A673 (cell line): ENCODE data around the gene RSU1.

Experiments used
- EZH2 ChIP-seq: fragments of 200-600 bp; sonication (generic); IDR thresholded peaks from 2 replicates; pipeline ENCODE4 v1.6.1; 2017; ENCODE audit warnings: borderline replicate concordance, low read depth, mild to moderate bottlenecking, mixed read lengths, antibody characterized with exemption, low read length; ENCODE audit not compliant: poor library complexity, severe bottlenecking
- TF ChIP-seq, protein P1 (sequence below): fragments of 300-800, 200-600 bp; sonication (generic); conservative IDR thresholded peaks from 2 replicates; pipeline ENCODE4 v1.5.1; 2017; ENCODE audit warnings: low read depth, mild to moderate bottlenecking, antibody characterized with exemption, low read length, moderate library complexity, mixed read lengths

DNA sequence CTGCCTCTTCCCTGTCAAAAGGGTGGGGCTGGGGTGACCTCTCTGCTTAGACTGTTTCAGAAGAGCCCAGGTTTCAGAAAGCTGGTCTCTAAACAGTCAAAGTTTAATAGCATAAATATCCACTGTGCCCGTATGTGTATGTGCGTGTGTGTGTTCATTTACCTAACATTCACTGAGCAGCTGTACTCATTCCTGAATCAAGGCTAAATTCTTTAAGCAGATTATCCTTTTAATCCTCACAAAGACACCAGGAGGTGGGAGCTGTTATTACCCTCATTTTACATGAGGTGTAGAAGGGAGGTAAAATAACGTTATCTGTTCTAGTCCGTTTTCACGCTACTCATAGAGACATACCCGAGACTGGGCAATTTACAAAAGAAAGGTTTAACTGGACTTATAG is 72.2 kb downstream of the RSU1 start:
- TF ChIP-seq, protein P1, sequence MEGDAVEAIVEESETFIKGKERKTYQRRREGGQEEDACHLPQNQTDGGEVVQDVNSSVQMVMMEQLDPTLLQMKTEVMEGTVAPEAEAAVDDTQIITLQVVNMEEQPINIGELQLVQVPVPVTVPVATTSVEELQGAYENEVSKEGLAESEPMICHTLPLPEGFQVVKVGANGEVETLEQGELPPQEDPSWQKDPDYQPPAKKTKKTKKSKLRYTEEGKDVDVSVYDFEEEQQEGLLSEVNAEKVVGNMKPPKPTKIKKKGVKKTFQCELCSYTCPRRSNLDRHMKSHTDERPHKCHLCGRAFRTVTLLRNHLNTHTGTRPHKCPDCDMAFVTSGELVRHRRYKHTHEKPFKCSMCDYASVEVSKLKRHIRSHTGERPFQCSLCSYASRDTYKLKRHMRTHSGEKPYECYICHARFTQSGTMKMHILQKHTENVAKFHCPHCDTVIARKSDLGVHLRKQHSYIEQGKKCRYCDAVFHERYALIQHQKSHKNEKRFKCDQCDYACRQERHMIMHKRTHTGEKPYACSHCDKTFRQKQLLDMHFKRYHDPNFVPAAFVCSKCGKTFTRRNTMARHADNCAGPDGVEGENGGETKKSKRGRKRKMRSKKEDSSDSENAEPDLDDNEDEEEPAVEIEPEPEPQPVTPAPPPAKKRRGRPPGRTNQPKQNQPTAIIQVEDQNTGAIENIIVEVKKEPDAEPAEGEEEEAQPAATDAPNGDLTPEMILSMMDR, result no peak
- TF ChIP-seq EZH2, result no peak
